CD4-positive, alpha-beta T cell (primary cell): Measurements from ENCODE around the gene C5orf63. TPM values are rescaled to one million over a fixed set of nuclear protein-coding genes. Genes with fewer than 3 reads are reported as not detected.

Source experiments
- ATAC-seq: fragments of 200-7000 bp; cut with Tn5 transposase; one replicate; pipeline ENCODE4 v1.10.0; 2022; ENCODE audit warnings: mild to moderate bottlenecking; ENCODE audit not compliant: poor library complexity
- CTCF ChIA-PET: fragments of 350-600 bp; sonication (Branson Sonifier 250); formaldehyde crosslinking; loops from one replicate; lab custom pipeline; 2021; ENCODE audit warnings: antibody characterized with exemption, inconsistent platforms; lab: Charles Lee
- POLR2A ChIA-PET: fragments of 350-600 bp; sonication (Branson Sonifier 250); formaldehyde crosslinking; loops from one replicate; lab custom pipeline; 2021; ENCODE audit warnings: antibody characterized with exemption, inconsistent platforms; lab: Charles Lee
- DNase-seq, 14 experiments: peaks; one replicate each; pipeline ENCODE4 v3.0.0-alpha.2; 2013 to 2020; ENCODE audit warnings: mixed read lengths in 2 of 14
- H3K27ac ChIP-seq, 2 donors: one replicate each; pipeline versions ENCODE4 v1.5.1 to v1.7.0; 2013; ENCODE audit warnings: low read length in 2 of 2, low read depth in 1 of 2, mild to moderate bottlenecking in 1 of 2
- H3K27me3 ChIP-seq, 2 experiments: 1 replicate in 1 of 2; 2 replicates in 1 of 2; pipeline versions ENCODE4 v1.6.1 to v1.7.0; 2013; ENCODE audit warnings: low read length in 2 of 2, control low read depth in 1 of 2, mild to moderate bottlenecking in 1 of 2, moderate library complexity in 1 of 2; ENCODE audit not compliant: insufficient read depth in 2 of 2, control insufficient read depth in 1 of 2
- H3K36me3 ChIP-seq: one replicate; pipeline ENCODE4 v1.6.1; 2013; ENCODE audit warnings: low read length, control low read depth; ENCODE audit not compliant: insufficient read depth
- H3K4me1 ChIP-seq: one replicate; pipeline ENCODE4 v1.6.1; 2013; ENCODE audit warnings: low read length, control low read depth; ENCODE audit not compliant: insufficient read depth
- H3K4me3 ChIP-seq: one replicate; pipeline ENCODE4 v1.5.1; 2013; ENCODE audit warnings: mild to moderate bottlenecking, low read length, moderate library complexity
- H3K9me3 ChIP-seq, 2 experiments: 1 replicate in 1 of 2; 2 replicates in 1 of 2; pipeline versions ENCODE4 v1.6.1 to v1.7.0; 2013; ENCODE audit warnings: low read length in 2 of 2, mild to moderate bottlenecking in 2 of 2, control low read depth in 1 of 2, moderate library complexity in 1 of 2; ENCODE audit not compliant: control insufficient read depth in 1 of 2, insufficient read depth in 1 of 2
- H3K27ac Mint-ChIP-seq: one replicate; pipeline ENCODE4 v1.8.0; 2020; ENCODE audit warnings: mixed read lengths
- H3K27me3 Mint-ChIP-seq: one replicate; pipeline ENCODE4 v1.8.0; 2021; ENCODE audit warnings: mixed read lengths
- H3K36me3 Mint-ChIP-seq: one replicate; pipeline ENCODE4 v1.8.0; 2021; ENCODE audit warnings: low read depth, mixed read lengths
- H3K4me1 Mint-ChIP-seq: one replicate; pipeline ENCODE4 v1.8.0; 2021; ENCODE audit warnings: low read depth, mixed read lengths
- H3K4me3 Mint-ChIP-seq: one replicate; pipeline ENCODE4 v1.8.0; 2020; ENCODE audit warnings: mild to moderate bottlenecking, mixed read lengths
- H3K9me3 Mint-ChIP-seq: one replicate; pipeline ENCODE4 v1.8.0; 2020; ENCODE audit warnings: mixed read lengths
- CTCF ChIP-seq: fragments of 200-600 bp; IDR thresholded peaks from one replicate; pipeline ENCODE4 v1.8.0; 2022; ENCODE audit warnings: antibody characterized with exemption, mild to moderate bottlenecking
- intact Hi-C, 2 experiments: fragments of 100-400 bp; cut with DNase I in 1 of 2; cut with micrococcal nuclease in 1 of 2; formaldehyde crosslinking; loops; one replicate each; pipeline versions ENCODE4 v1.15.1 to v1.9.0; 2023 to 2025; cut with DNase I, micrococcal nuclease
- total RNA-seq, 174 experiments: library from RNA in 2 of 174; stranded (reverse) in 2 of 174; gene quantifications; one replicate each; pipeline ENCODE4 v1.2.3 and lab custom pipeline; 2021 to 2026

The C5orf63 gene
- total RNA-seq, 2 experiments from 2014 or later = 5.1 to 5.7 TPM

DNA sequence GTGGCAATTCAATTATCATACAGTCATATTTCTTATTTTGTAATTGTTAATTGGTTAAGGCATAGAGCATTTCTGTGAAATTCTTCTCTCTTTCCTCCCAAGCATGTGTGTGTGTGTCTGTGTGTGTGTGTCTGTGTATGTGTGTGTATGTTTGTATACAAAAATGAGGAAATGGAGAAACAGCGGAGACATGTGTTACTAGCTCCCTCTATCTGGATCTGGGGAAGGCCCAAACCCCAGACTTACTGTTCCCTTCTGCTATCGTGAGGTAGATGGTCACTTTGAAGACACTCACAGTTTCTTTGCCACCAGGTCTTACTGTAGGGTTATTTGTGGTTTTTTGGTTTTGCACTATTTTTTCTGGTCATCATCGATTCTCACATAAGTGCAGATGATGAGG lies 11.4 kb upstream of the C5orf63 start:
- no peaks in the 10 kb centered on the region for H3K9me3 Mint-ChIP-seq
- no peaks in the 10 kb centered on the region for H3K27me3 ChIP-seq
- TF ChIP-seq CTCF = no peak
- no peak overlapping the region for H3K4me3 ChIP-seq
- no peak for DNase-seq
- ChIA-PET POLR2A (no interaction called here), CTCF (no interaction called here)
- peaks cover 8% of the 10 kb centered on the region for H3K4me1 Mint-ChIP-seq
- peaks cover 7% of the 10 kb centered on the region for H3K27me3 Mint-ChIP-seq
- H3K4me1 ChIP-seq = no peaks in the 10 kb centered on the region
- no peak overlapping the region for H3K27ac Mint-ChIP-seq
- no peak overlapping the region for H3K27ac ChIP-seq
- no peaks in the 10 kb centered on the region for H3K36me3 ChIP-seq
- H3K9me3 ChIP-seq = no peaks in the 10 kb centered on the region
- no peak for ATAC-seq
- H3K36me3 Mint-ChIP-seq = no peaks in the 10 kb centered on the region
- H3K4me3 Mint-ChIP-seq = no peak overlapping the region
- intact Hi-C loops = no loop called here

GRCh38 chr5:127083711-127084110 lies 10.4 kb upstream of the C5orf63 start:
- H3K9me3 Mint-ChIP-seq = no peaks in the 10 kb centered on the region
- H3K9me3 ChIP-seq = no peaks in the 10 kb centered on the region
- ChIA-PET CTCF (no interaction called here), POLR2A (interaction anchor here (0.6 kb wide), 1 partner anchor 11 kb away, joined by 3 read pairs; the partner anchor contains the start of gene C5orf63)
- H3K4me3 Mint-ChIP-seq = no peak overlapping the region
- peaks cover 7% of the 10 kb centered on the region for H3K27me3 Mint-ChIP-seq
- H3K36me3 Mint-ChIP-seq = no peaks in the 10 kb centered on the region
- no peak overlapping the region for H3K27ac ChIP-seq
- no peak for DNase-seq
- no peak overlapping the region for H3K27ac Mint-ChIP-seq
- H3K4me3 ChIP-seq = no peak overlapping the region
- no peak for TF ChIP-seq CTCF
- H3K36me3 ChIP-seq = no peaks in the 10 kb centered on the region
- peaks cover under 1% of the 10 kb centered on the region for H3K4me1 Mint-ChIP-seq
- intact Hi-C loops = no loop called here
- H3K4me1 ChIP-seq = no peaks in the 10 kb centered on the region
- no peak for ATAC-seq
- no peaks in the 10 kb centered on the region for H3K27me3 ChIP-seq

DNA sequence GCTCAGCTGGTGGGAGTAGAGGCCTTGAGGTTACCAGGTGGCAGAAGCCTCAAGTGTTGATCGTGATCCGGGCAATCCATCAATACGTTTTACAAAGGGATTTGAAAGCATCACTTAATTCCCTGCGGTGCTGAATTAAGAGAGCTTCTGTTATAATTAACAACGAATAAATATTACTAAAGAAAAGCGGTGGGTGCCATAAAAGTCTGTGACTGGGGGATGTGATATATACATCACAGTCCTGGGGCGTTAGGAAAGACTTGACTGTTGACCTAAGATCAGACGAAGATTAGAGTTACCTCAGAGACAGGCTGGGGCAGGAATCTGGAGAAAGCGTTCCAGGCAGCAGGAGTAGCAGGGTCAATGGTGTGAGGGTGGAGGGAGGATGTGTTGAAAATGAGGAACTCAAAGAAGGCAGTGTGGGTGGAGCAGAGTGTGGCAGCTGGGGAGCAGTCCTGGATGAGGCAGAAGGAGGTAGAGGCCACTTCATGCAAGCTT lies 6.7 kb upstream of the C5orf63 start:
- no peak for DNase-seq
- ChIA-PET CTCF (interaction anchor here (0.8 kb wide), 1 partner anchor 8 kb away, joined by 3 read pairs; no protein-coding TSS in a partner anchor), POLR2A (no interaction called here)
- no peaks in the 10 kb centered on the region for H3K36me3 ChIP-seq
- no peak overlapping the region for H3K27ac ChIP-seq
- Mint-ChIP-seq H3K27ac (no peak overlapping the region), H3K9me3 (no peaks in the 10 kb centered on the region), H3K4me1 (no peaks in the 10 kb centered on the region), H3K27me3 (peaks cover 7% of the 10 kb centered on the region), H3K36me3 (no peaks in the 10 kb centered on the region), H3K4me3 (no peak overlapping the region)
- H3K27me3 ChIP-seq = no peaks in the 10 kb centered on the region
- TF ChIP-seq CTCF = no peak
- intact Hi-C loops = loop anchor here in 1 of 2 experiments (10.0 kb wide), 1 partner anchor 235 kb away; no protein-coding TSS in a partner anchor
- no peak for ATAC-seq
- no peaks in the 10 kb centered on the region for H3K4me1 ChIP-seq
- H3K9me3 ChIP-seq = no peaks in the 10 kb centered on the region
- no peak overlapping the region for H3K4me3 ChIP-seq
